HG02642 (cell line): ENCODE measurements around the gene FAM227B.
"Not testable (repeated sequence)": the region's sequence is repeated elsewhere in the genome, so short reads cannot be mapped to it uniquely, and the experiment has no call there.

ENCODE experiments used
- ATAC-seq: cut with Tn5 transposase; IDR thresholded peaks from one replicate; pipeline ENCODE4 v1.9.1; 2021; ENCODE audit warnings: mild to moderate bottlenecking; ENCODE audit not compliant: unreplicated experiment, poor library complexity

FAM227B gene

DNA sequence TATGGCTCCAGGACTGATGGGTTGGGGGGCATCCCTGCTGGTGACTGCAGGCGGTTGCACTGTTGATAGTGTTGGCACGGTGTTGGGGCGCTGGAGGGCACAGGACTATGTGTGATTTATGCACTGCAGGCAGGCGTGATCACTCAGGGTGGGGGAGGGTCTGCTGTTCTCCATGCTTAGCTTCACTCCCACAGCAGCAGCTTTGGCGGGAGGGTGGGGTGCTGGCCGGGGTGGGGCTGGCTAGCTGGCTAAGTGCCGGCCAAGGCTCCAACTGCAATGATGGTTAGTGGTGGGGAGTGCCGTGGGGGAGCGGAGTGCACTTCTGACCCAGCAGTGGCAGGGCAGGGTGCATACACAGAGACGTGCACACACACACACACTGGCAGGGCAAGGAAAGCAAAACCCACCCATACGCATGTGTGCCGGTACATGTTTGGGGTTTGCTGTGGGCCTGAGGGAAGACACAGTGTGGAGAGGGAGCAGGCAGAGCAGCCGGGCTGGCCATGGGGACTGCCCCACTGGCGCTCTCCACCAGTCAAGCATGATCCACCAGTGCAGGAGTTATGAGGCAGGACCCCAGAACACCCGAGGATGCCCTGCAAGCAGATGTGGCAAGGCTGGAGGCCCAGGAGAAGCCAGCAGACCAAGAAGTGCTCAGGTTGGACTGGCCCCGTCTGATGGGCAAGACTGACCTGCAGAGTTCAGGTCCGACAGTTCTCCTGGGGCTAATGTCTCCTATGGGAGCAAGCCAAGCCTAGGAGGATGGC is 214.1 kb downstream of the FAM227B start:
- no peak for ATAC-seq

DNA sequence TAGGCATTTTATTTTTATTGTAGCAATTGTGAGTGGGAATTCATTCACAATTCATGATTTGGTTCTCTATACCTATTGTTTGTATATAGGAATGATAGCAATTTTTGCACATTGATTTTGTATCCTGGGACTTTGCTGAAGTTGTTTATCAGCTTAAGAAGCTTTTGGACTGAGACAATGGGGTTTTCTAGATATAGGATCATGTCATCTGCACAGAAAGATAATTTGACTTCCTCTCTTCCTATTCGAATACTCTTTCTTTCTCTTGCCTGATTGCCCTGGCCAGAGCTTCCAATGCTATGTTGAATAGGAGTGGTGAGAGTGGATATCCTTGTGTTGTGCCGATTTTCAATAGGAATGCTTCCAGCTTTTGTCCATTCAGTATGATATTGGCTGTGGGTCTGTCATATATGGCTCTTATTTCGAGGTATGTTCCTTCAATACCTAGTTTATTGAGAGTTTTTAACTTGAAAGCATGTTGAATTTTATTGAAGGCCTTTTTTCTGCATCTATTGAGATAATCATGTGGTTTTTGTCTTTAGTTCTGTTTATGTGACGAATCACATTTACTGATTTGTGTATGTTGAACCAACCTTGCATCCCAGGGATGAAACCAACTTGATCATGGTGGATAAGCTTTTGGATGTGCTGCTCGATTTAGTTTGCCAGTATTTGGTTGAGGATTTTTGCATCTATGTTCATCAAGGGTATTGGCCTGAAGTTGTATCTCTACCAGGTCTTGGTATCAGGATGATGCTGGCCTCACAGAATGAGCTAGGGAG is 217.9 kb downstream of the FAM227B start:
- ATAC-seq = not testable (repeated sequence)

DNA sequence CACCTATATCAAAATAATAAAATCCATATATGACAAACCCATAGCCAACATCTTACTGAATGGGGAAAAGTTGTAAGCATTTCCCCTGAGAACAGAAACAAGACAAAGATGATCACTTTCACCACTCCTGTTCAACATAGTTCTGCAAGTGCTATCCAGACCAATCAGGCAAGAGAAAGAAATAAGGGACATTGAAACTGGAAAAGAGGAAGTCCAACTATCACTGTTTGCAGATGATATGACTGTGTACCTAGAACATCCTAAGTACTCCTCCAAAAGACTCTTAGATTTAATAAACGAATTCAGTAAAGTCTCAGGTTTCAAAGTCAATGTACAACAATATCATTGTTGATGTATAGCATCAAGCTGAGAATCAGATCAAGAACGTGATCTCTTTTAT is 233.1 kb downstream of the FAM227B start:
- ATAC-seq = no peak

DNA sequence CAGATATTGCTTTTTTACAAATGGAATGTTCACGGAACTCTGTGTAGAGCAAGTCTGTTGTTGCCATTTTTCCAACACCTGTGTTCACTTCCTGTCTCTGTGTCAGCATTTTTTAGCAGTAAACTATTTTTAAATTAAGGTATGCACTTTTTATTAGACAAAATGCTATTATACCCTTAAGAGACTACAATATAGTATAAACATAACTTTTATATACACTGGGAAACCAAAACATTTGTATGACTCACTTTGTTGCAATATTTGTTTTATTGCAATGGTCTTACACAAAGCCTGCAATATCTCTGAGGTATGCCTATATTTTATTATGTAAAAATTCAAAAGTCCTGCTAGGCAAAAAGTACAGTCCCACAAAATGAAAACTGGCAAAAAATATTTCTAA is 237.4 kb downstream of the FAM227B start:
- no peak for ATAC-seq

DNA sequence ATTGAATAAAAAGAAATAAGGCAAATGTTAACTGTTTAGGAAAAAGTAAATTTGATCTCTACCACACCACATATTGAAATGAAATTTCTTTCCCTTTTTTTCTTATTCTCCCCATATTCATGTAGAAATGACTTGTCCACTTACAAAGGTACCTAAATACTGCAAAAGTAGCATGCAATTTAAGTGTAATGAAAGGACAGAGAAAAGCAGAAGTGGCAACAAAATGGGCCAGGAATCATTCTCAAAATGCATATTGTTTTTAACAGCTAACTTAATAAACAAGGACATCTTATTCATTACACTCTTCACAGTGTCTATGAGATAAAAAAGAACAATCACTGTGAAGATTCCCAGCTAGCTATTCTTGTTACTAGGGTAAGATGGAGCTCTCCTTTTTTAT is 238.2 kb downstream of the FAM227B start:
- no peak for ATAC-seq

DNA sequence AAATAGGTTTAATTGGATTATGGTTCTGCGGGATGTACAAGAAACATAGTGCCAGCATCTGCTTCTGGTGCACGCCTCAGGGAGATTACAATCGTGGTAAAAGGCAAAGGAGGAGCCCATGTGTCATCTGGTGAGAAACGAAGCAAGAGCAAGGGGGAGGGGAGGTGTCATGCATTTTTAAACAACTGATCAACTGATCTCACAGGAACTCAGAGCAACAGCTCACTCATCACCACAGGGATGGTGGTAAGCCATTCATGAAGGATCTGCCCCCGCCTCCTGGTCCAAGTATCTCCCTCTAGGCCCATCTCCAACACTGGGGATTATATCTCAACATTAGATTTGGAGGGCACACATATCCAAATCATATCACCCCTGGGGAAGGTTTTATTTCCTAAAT is 239.7 kb downstream of the FAM227B start:
- no peak for ATAC-seq

DNA sequence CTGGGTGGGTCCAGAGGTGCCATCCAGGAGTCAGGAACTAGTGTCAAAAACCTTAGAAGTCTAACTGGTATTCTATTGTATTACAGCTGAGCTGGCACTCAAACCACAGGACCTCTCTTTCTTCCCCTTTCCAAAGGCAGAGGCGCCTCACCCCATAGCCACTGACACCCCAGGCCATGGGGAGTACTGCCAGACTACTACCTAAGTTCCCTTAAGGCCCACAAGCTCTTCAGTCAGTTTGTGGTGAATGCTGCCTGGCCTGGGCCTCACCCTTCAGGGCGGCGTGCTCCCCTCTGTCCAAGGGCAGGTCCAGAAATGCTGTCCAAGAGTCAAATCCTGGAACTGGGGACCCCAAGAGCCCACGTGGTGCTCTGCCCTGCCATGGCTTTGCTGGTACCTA is 240.6 kb downstream of the FAM227B start:
- no peak for ATAC-seq

DNA sequence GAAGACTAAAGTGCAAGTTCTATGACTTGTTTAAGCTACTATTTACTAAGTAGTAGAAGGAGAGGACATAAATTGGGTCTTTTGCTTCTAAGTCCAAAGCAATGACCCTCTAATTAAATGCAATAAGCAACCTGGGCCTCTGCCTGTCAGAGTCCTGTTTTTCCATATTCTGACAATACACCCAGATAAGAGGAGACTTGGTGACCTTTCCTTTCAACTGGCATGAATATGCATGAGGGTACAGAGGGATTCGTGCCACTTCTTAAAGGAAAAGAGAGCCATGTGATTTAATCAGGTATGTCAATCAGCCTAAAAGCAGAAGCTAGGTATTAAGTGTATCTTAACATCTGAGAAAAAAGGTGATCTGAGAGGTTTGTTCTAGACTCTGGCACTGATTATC is 248.3 kb downstream of the FAM227B start:
- ATAC-seq = no peak

DNA sequence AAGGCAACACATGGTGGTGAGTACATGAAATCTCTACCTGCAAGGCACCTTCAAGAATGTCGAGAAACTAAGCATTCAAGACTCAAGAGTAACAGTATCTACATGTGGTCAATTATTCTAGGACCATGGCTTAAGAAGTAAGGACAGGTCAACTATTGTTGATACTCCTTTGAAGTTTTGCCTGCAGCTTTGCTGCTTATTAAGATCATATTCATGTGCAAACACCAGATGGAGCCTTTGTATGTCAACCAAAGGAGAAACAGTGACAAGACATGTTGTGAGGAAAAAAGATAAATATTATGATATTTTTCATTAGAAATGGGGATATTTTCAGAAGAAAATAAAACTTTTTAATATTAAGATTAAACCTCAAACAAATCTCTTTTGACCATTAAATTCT is 249.8 kb downstream of the FAM227B start:
- no peak for ATAC-seq

DNA sequence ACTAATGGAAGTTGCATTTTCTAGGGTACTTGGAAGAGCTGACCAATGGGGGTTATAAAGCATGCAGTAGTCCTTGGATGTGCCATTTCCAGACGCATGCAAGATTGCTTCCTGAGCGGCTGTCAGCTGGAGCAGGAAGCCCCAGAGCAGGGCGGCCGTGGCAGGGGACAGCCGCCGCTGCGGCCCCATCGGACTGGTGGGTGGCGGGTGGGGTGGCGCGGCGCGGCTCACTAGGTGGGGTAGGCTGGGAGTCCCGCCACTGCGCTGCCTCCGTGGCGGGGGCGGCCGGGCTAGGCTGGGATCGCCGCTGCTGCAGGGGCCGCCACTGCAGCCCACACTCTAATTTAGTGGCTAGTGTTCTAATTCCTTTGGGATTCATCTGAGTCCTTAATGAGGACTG is 254.1 kb downstream of the FAM227B start:
- no peak for ATAC-seq

DNA sequence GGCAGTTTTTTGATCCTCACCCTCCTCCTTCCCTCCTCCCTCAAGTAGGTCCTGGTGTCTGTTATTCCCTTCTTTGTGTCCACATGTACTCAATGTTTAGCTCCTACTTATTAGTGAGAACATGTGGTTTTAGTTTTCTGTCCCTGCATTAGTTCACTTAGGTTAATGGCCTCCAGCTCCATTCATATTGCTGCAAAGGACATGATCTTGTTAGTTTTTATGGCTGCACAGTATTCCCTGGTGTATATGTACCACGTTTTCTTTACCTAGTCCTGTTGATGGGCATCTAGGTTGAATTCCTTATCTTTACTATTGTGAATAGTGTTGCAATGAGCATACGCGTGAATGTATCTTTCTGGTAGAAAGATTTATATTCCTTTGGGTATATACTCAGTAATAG is 259.2 kb downstream of the FAM227B start:
- ATAC-seq = no peak

DNA sequence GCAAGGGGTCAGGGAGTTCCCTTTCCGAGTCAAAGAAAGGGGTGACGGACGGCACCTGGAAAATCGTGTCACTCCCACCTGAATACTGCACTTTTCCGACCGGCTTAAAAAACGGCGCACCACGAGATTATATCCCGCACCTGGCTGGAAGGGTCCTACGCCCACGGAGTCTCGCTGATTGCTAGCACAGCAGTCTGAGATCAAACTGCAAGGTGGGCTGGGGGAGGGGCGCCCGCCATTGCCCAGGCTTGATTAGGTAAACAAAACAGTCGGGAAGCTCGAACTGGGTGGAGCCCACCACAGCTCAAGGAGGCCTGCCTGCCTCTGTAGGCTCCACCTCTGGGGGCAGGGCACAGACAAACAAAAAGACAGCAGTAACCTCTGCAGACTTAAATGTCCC is 266.2 kb downstream of the FAM227B start:
- ATAC-seq = not testable (repeated sequence)

DNA sequence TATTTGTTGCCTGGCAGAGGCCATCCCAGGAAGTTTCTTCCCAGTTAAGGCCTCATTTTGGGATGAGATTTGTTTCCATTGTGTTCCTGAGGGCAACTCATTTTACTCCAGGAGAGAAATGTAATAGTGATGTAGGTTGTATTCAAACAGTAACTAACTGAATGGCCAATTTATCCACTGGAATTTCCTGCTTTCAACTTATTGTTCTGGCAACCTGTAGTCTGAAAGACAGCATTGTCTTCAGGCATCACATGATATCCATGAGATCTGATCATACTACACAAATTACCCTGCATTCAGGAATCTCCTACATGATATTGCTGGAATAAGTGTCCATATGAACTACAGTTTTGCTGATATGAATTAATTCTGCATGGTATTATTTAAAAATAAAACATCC is 277.1 kb downstream of the FAM227B start:
- no peak for ATAC-seq

DNA sequence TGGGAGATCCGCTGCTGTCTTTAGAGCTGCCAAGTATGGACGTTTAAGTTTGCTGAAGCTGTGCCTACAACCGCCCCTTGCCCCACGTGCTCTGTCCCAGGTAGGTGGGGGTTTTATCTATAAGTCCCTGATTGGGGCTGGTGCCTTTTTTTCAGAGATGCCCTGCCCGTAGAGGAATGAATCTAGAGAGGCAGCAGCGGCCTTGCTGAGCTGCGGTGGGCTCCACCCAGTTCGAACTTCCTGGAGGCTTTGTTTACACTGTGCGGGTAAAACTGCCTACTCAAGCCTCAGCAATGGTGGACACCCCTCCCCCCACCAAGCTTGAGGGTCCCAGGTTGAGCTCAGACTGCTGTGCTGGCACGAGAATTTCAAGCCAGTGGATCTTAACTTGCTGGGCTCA is 281.0 kb downstream of the FAM227B start:
- ATAC-seq = no peak

DNA sequence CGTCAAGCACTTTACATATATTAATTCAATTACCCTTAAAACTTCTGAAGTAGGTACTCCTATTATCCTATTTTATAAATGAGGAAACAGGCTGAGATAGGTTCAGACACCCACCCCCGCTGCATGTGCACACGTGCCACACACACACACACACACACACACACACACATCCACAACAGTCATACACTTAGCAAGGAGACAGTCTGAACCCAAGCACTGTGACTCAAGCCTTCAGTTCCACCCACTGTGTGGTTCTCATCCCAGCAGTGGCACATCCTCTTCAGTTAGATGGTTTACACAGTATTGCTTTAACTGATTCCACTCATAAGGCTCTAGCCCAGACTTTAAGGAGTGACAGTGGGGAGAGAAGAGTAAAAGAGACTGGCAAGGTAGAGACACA is 288.7 kb downstream of the FAM227B start:
- no peak for ATAC-seq

DNA sequence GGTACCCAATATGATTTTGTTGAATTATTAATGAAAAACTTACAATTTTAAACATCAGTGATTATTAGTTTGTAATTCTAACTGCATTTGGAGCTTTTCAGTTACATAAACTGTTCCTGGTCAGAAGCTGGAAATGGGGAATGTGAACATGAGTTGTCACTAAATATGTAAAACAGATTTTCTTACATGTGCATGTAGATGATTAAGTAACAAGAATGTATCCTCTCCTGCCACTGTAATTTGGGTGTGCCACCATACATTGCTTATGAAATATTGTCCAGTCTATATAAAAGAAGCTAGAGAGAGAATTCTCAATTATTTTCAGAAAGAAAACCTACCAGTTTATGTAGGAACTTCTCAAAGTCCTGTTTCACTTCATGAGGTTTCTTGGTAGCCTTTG is 289.2 kb downstream of the FAM227B start:
- ATAC-seq = no peak

DNA sequence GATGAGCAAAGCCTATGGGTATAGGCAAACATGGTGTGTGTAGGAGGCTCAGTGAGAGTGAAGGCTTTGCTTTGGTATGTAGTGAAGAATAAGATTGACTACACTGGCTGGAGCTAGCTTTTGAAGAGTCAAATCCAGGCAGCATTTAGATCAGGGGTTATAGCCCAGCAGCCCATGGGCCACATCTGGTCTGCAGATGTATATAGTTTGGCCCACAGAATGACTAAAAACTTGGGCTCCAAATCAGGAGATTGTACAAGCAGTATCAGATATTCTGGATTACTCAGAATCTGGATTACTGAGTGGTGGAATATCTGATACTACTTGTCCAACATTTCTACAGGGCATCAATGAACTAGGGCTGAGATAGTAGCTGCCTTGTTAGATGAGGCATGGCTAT is 290.5 kb downstream of the FAM227B start:
- ATAC-seq = no peak

DNA sequence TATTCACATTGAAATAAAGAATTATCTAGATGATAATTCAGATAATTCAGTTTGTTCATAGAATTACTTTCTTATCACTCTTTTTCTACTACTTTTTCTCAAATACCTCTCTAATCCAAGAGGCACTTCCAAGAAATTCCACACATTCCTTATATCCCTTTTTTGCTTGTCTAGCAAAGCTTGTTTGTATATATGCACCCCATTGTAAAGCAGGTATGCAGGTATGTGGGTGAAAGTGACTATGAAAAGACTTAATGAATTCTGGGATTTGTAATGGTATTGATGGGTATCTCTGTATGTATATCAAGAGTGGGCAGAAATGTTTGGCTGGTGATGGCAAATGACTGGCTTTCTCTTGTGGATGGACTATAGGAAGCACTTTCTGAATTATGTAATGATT is 291.7 kb downstream of the FAM227B start:
- ATAC-seq = no peak

DNA sequence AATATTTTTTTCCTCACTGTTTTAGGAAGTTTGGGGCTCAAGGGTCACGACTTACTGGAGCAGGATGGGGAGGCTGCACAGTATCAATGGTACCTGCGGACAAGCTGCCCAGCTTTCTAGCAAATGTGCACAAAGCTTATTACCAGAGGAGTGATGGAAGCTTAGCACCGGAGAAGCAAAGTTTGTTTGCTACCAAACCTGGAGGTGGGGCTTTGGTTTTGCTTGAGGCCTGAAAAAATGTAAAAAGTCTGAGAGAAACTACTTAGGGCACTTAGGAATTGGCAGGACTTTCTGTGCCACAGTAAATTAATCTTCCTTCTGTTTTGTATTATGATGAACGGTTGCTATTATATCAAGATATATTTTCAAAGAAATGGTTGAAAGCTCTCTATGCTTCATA is 292.7 kb downstream of the FAM227B start:
- no peak for ATAC-seq

DNA sequence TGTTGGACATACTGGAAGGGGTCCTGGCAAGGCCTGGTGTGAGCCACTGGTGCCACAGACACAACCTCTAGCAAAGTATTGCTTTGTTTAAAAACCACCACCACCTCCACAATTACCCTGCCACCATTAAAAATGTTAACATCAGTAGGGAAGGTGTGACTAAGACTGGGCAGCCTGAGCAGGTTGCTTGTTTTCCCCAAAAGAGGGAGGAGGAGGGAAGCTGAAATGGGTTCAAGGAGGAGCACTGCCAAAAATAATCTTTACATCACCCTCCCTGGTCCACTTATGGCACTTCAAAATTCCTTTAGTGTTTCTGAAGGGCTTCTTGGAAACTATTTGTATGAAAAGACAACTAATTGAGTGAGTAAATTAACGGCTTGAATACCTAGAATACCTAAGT is 297.4 kb downstream of the FAM227B start:
- ATAC-seq = no peak

DNA sequence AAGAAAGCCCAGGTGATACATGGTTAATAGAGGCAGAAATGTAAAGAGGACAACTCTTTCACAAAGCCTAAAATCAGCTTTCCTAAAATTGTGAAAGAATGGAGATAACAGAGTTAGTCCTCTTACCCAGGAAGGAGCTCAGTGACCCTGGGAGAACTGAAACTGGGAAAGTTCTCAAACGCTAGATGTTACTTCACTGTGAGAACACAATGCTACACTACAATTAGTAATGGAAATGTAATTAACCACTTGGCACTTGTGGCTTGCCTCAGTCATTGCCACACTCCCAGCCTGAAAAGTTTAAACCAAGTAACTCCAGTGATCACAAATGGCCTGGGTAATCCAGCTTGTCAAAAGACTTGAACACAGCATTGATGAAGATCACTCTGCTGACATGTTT is 300.3 kb downstream of the FAM227B start:
- ATAC-seq = no peak

DNA sequence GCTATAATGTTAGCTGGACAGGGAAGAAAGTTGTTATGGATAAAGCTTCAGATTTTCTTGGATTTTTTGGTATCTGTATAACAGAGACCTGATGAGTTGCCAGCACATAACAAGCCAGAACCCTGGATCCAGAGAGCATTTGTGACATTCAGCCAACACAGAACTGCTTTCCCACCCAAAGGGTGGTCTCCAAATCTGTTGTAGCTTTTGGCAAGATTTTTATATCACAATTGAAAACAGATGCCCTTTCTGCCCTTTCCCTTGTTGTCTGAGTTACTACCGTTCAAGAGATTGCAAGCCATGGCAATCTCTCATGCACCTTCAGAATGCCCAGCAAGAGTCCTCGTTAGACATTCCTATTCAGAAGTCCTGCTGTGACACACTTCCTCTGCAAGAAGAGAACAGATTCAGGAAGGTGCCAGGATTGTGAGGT is 305.2 kb downstream of the FAM227B start:
- ATAC-seq = no peak
